DLD1 (cell line): ENCODE measurements around the gene CPLX1.

Experiments
- in situ Hi-C: cut with HindIII; loops from 2 replicates; pipeline ENCODE4 v1.10.0; 2017; ENCODE audit warnings: low sequenced_read_pairs

CPLX1 gene

DNA sequence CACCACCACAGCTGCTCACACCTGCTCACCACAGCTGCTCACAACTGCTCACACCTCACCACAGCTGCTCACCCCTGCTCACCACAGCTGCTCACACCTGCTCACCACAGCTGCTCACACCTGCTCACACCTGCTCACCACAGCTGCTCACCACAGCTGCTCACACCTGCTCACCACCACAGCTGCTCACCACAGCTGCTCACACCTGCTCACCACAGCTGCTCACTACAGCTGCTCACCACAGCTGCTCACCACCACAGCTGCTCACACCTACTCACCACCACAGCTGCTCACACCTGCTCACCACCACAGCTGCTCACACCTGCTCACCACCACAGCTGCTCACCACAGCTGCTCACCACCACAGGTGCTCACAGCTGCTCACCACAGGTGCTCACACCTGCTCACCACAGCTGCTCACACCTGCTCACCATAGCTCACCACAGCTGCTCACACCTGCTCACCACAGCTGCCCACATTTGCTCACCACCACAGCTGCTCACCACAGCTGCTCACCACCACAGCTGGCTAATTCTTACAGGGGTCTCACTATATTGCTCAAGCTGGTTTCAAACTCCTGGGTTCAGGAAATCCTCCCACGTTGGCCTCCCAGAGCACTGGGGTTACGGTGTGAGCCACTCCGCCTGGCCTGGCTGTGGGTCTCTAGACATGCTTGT is 30.4 kb upstream of the CPLX1 start:
- in situ Hi-C loops, result no loop called here

DNA sequence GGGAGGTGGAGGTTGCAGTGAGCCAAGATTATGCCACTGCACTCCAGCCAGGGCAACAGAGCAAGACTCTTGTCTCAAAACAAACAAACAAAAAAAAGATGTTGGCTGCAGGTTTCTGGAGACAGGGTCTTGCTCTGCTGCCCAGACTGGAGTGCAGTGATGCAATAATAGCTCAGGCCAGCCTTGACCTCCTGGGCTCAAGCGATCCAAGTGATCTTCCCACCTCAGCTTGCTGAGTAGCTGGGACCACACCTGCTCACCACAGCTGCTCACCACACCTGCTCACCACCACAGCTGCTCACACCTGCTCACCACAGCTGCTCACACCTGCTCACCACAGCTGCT is 29.9 kb upstream of the CPLX1 start:
- in situ Hi-C loops, result no loop called here

DNA sequence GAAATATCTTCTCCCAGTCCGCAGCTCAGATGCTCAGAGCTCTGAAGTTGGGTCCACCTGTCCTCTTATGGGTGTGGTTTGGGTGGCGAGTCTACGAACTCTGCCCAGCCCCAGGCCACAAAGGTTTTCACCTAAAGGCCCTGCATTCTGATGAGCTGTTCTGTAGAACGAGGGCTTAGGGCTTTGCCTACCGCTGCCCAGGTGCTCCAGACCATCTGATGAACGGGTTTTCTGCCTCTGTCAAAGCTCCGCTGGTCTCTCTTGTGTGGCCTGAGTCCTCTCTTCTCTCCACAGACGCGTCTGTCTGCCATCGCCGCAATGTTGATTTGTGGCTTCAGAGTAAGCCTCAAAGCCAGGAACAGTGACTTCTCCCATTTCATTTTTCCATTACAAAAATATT is 28.4 kb upstream of the CPLX1 start:
- in situ Hi-C loops, result no loop called here

DNA sequence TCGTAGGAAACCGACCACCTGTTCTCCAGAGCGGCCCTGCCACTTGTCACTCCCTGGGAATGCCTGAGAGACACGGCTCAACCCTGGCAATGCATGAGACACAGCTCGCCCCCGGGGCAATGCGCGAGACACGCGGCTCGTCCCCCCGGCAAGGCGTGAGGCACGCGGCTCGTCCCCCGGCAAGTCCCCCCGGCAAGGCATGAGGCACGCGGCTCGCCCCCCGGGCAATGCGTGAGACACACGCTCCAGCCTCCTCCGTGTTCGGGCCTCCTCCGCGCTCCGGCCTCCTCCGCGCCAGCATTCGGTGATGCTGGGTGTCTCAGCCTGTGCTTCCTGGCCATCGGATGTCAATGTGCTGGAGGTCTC is 27.5 kb upstream of the CPLX1 start:
- in situ Hi-C loops, result no loop called here

DNA sequence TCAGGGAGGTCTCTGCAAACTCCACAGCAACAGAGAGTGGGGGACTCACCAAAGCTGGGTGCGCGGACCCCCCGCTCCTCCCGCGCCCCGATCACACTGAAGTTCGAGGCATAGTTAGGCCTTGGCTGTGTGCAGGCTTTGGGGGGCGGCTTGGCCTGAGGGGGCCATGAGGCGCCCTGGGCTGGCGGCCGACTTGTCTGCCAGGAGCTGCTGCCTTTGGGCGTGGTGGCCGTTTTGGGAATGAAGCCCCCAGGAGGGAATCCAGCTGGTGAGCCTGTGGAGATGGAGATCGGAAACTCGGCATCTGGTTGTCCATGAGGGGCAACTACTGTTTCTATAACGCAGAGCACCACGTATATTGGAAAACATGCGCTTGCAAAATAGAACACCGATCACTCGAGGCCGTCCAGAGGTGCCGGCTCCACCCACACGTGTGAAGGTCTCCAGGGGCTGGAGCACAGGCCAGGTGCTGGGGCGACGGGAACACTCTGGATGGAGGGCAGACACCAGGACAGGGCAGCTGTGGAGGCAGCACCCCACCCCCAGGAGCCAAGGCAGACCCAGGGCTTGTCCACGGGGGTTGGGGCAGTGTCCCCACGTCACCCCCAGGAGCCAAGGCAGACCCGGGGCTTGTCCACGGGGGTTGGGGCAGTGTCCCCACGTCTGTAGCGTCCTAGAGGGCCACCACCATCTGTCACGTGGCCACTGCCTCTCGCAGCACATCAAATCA is 25.9 kb upstream of the CPLX1 start:
- in situ Hi-C loops, result no loop called here

DNA sequence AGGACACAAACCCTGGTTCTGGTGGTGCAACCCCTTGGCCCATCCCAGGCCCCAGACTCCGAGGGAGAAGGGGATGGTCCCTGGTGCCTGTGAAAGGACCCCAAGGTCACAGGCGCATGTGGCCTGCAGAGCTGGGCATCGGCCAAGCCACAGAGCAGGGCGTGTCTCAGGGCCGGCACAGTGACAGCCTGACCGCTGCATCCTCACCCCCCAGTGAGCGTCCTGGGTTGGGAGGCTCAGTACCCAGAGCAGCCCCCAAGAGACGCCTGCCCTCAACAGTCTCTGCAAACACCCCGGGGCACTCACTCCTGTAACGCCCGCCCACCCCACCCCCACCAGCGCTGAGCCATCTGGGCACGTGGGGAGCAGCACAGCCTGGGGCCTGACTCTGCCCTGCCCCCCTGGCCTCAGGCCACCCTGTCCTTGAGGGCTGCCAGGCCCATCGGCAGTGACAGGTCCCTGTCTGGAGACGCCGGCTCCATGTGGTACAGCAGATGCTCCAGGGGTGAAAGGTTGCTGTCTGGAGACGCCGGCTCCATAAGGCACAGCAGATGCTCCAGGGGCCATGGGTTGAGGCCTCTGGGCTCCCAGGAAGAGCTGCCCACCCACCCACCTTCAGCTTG is 24.5 kb upstream of the CPLX1 start:
- in situ Hi-C loops, result no loop called here

DNA sequence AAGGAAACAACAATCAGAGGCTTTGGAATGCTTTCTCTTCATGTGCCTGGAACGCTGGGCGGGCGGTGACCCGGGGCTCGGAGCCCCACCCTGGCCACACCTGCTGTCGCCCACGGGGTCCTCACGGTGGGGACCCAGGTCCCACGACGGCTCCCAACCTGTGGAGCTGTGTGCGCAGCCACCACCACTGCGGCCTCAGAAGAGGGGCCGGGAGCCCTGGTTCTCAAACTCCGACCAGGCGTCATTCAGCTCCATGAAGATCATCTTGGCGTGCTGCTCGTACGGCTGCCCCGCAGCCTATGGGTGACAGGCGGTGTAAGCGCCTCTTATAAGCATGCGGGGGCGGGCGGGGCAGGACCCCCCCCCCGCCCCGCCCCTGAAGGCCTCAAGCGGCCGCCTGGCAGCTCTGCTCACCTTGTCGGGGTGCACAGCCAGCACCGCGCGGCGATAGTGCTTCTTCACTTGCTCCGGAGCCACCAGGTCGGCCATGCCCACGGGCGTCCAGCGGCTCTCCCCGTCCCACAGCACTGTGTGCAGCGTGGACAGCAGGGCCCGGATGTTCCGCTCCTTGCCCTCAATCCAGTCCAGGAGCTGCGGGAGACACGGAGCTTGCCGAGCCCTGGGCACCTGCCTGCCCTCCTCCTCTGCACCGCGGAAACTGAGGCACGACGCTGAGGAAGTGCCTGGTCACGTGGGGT is 23.7 kb upstream of the CPLX1 start:
- in situ Hi-C loops, result no loop called here

DNA sequence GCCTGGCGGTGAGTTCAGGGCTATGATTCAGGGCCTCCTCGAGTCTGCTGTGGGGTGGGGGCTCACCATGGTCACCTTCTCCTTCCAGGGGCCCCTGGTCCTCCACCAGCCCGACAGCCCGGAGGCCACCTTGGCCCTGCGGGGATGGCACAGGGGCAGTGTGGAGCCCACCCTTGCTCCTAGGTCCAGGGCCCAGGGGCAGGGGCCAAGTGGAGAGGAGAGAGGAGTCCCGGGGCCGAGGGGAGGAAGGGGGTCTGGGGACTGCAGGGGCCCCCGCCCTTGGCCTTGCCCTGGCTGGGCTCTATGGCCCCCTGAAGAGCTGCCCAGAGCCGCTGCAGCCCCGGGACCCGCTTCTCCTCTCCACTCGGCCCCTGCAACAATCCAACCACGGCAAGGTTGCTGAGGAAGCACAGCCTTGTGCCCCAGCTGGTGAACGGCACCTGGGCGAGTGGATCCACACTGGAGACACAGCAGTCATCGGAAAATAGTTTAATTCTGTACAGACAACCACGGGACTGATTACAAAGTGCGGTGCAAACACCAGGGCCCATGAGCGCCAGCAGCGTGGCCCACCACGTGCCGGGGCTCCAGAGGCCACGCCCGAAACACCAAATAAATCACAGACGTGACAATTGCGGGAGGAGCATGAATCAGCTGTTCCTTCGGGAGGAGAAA is 23.0 kb upstream of the CPLX1 start:
- in situ Hi-C loops, result no loop called here

DNA sequence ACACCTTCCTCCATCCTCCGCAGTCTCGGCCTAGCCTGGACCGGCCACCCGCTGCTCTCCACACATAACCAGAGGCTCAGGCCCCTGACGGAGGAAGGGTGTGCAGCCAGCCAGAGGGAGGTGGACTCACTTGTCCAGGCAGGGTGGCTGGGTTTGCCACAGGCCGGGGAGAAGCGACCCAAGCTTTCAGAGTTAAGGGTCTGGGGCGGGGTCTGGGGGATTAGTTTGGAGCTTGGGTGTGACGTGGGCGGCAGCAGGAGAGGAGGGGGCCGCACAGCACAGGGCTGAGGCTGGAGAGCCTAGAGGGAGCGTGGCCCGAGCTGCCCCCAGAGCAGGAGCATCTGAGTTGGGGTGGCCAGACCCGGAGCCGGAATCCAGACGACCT is 22.4 kb upstream of the CPLX1 start:
- in situ Hi-C loops, result no loop called here

DNA sequence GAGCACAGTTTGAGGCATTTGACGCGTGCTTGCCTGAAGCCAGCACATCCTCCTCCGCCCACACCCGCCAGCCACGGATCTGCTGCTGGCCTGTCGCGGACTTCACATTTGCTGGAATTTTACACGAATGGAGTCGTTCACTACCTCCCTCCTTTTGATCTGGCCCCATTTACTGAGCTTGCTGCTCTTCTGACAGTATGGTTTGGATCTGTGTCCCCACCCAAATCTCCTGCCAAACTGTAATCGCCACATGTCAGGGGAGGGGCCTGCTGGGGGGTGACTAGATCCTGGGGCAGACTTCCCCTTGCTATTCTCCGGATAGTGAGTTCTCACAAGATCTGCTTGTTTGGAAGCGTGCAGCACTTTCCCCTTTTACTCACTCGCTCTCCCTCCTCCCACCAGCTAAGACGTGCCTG is 19.9 kb upstream of the CPLX1 start:
- in situ Hi-C loops, result no loop called here

DNA sequence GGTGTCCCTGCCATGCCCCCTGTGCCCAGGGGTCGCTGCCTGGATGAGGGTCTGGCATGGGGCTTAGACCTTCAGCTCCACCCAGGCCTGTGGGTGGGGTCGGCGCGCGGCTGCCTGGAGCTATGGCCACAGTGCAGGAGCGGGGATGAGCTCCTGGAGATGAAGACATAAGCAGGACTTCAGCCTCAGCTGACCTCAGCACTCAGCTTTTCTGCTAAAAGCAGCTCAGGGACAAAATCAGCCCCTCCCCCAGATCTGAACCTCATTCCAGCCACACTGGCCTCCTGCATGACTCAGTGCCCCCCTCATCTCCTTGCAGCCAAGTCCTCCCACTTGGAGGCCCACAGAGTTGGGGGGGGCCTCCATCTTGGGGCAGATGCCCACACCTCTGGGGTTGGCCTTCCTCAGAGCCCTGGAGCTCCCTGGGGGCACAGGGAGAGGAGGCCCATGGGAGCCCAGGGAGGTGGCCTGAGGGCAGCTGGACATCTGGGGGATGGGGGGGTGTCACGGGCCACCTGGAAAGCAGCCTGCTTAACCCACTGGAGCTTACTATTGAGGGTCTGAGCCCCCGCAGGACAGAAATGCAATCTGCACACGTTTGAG is 19.4 kb upstream of the CPLX1 start:
- in situ Hi-C loops, result no loop called here

DNA sequence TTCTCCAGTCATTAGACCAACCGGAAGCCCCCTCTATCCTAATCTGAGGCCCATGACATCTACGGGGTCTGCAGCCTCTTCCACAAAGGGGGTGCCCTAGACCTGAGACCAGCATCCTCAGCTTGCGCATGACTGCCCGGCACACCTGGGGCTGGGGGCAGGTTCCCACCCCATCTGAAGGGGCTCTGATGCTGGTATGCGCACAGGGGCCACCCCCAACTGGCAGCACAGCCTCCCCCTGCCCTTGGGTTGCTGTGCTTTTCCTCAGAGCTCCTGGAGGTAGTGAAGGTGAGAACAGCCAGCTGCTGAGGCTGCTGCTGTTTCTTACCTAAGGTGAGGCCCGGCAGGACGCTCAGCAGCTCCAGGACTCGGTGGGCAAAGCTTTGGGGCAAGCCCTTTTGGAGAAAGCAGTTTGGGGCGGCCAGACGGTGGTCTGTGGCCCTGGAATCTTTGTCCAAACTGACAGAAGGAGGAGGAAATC is 18.9 kb upstream of the CPLX1 start:
- in situ Hi-C loops, result no loop called here

DNA sequence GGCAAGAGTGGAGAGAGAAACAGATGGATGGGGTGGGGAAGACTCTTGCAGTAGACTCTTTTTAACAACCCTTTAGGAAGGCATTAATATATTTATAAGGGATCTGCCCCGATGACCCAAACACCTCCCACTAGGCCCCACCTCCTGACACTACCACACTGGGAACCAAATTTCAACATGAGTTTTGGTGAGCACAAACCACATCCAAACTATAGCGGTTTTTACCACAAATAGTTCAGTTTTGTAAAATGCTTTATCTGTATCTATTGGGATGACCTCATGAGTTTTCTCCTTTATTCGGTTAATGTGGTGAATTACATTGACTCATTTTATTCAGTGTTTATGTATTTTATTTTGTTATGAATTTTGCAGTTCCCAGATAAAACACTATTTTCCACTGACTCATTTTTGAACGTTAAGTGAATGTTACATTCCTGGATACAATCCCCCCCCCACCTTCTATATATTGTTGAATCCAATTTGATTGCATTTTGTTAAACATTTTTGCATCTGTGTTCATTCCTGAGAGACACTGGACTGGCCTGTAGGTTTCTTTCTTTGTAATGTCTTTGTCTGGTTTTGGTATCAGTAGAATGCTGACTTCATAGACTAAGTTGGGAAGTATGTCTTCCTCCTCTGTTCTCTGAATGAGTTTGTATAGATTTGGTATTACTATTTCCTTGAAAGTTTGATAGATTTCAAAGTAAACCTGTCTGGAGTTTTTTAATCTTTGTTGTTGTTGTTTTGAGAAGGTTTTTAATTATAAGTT is 13.9 kb upstream of the CPLX1 start:
- in situ Hi-C loops, result no loop called here

DNA sequence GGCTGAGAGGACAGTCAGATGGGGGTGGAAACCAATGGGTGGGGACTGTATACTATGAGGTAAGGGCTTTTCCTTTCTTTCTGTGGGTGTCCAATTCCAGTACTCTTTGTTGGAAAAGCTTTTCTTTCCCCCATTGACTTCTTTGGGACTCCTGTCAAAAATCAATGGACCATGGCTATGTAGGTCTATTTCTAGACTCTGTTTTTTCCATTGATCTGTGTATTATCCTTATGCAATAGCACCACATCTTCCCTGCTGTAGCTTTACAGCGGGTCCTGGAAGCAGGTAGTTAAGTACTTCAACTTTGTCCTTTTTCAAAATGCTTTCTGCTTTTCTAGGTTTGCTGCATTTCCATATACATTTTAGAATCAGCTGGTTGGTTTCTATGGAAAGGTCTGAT is 11.8 kb upstream of the CPLX1 start:
- in situ Hi-C loops, result no loop called here

DNA sequence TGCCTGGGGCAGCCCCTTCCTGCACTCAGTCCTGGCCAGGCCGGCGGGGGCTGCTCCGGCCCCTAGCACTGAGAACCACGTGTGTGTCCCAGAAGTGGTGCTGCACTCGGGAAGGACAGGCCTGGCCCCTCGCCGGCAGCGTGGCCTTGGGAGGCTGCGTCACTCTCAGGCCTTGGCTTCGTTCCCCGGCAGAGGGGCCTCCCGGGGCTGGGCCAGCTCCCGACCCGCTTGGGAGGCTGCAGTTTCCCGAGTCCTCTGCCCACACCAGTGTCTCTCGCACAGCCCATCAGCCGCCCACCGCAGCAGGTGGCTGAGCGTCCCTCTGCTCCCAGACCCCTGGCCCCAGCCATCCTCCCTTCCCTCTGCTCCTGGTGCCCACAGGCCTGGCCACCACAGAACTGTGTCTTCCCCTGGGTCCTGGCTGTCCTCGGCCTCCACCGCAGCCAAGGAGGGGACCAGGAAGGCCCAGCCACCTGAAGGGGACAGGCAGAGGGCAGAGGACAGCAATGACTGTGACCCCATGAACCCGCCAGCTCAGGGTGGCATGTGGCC is 10.9 kb upstream of the CPLX1 start:
- in situ Hi-C loops, result no loop called here

DNA sequence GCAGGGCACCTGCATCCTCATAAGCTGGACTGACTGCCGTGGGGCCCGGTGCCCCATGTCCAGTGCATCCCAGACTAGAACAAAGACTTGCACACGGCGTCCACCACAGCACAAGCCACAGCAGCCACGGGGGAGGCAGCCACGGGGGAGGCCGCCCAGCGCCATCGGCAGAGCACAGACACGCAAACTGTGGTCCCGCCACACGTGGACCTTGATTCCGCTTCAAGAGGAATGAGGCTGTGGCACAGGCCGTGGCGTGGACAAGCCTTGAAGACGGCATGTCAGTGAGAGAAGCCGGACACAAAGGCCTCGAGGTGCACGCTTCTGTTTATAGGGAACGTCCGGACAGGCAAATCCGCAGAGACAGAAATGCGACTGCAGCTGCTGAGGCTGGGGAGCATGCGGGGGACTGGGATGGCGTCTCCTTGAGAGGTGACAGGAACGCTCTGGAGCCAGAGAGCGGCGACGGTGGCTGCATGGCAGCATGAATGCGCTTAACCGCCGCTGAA is 10.1 kb upstream of the CPLX1 start:
- in situ Hi-C loops, result no loop called here

DNA sequence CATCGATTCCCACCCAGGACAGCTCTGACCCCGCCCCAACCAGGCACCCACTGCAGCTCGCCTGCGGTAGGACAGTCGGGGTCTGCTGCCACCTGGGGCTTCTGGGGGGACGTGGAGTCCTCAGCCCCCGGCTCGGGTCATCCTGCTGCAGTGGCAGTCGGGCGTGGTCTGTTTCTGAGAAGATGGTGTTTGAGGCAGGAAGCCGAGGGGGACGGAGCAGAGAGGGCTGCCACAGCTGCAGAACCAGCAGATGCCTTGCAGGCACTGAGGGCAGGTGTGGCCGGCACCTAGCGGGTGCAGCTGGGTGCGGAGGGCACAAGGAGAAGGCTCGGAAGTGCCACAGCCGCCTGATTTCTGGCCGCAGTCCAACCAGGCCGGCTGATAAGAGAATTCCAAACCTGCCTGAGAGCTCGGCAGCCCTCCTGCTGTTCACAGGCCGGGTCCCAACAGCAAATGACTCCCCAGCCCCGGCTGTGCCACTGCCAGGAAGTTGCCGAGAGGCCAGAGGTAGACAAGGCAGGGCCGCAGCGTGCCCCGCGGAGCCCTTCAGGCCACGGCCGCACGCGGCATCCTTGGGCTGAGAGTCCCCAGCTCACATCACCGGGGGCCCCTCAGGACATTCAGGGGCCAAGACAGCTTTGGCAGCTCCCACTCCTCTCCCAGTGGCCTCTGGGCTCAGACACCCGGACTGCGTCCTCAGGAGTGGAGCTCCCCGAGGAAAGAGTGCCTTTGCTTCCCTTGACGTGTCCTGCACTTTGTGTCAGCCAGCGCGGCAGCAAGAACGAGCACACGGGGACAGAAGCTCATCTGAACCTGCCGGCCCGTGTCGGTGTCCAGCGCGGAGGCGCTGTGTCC is 9.4 kb upstream of the CPLX1 start:
- in situ Hi-C loops, result no loop called here

DNA sequence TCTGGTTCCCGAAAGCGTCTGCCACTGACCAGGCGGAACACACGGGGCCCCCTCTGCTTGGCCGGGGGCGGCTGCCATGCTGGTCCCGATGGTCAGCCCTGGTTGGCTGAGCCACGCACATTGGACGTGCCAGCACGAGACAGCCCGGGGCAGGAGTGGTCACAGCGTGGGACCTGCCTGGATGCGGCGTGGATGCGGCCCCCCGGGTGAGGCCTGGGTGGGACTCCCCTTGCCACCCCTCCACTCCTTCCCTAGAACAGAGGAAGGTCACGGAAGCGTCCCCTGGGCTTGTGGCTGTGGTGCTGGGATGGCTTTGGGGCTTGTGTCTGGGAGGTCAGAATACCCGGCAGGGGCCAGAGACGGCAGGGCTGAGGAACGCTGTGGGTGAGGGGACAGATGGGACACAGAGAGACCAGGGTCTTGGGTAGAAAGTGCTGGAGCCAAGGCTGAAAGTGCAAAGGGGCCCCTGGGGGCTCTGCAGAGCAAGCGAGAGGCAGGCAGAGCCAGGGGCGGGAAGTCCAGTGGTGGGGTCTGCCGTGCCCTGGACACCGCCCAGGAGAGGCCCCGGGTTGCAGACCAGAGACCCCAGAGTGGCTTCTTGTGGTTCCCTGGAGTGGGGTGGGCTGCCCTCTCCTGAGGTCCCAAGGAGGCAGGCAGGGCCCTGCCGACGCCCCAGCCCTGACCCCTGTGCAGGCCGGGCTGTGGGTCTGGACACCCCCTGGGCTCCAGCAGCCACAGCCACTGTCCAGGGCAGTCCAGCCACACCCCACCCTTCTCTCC is 8.6 kb upstream of the CPLX1 start:
- in situ Hi-C loops, result no loop called here
